ENCODE measurements around the gene POLR3E.

DNA sequence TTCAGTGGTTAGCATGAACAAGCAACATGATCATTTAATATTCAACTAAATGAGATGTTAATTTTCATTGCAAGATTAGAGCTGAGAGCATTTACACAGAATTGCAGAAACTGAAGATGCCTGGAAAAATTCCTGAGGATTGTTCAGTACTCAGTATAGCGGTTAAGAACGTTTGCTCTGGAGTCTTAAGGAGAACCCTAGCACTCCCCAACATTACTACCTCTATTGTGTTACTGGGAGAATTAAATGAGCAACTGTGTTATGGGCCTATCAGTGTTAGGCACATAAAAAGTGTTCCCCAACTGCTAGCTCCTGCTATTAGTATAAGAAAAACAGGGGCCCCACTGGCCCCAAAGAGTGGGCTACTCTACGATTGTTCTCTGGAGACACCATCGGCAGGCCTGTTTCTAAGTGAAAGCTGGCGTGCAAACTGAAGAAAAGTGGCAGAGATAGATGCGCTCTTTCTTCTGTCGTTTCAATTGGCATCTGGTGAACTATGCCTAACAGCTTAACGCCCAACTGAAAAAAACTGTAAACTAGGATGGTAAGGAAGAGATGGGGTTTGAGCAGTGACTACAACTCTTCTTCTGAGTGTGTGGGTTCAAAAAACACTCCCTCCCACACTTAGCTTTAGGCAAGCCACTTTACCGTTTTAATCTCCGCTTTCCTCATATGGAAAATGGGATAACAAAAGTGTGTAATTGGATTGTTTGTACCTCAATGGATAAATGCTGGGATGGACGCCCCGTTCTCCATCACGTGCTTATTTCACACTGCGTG lies 75.9 kb downstream of the POLR3E start:
- TF ChIP-seq, protein P1, sequence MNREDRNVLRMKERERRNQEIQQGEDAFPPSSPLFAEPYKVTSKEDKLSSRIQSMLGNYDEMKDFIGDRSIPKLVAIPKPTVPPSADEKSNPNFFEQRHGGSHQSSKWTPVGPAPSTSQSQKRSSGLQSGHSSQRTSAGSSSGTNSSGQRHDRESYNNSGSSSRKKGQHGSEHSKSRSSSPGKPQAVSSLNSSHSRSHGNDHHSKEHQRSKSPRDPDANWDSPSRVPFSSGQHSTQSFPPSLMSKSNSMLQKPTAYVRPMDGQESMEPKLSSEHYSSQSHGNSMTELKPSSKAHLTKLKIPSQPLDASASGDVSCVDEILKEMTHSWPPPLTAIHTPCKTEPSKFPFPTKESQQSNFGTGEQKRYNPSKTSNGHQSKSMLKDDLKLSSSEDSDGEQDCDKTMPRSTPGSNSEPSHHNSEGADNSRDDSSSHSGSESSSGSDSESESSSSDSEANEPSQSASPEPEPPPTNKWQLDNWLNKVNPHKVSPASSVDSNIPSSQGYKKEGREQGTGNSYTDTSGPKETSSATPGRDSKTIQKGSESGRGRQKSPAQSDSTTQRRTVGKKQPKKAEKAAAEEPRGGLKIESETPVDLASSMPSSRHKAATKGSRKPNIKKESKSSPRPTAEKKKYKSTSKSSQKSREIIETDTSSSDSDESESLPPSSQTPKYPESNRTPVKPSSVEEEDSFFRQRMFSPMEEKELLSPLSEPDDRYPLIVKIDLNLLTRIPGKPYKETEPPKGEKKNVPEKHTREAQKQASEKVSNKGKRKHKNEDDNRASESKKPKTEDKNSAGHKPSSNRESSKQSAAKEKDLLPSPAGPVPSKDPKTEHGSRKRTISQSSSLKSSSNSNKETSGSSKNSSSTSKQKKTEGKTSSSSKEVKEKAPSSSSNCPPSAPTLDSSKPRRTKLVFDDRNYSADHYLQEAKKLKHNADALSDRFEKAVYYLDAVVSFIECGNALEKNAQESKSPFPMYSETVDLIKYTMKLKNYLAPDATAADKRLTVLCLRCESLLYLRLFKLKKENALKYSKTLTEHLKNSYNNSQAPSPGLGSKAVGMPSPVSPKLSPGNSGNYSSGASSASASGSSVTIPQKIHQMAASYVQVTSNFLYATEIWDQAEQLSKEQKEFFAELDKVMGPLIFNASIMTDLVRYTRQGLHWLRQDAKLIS (CRISPR knock-in tag; IDR thresholded peaks at IDR 0.05; ENCODE audit: borderline replicate concordance): no peak
- TF ChIP-seq, protein P2, sequence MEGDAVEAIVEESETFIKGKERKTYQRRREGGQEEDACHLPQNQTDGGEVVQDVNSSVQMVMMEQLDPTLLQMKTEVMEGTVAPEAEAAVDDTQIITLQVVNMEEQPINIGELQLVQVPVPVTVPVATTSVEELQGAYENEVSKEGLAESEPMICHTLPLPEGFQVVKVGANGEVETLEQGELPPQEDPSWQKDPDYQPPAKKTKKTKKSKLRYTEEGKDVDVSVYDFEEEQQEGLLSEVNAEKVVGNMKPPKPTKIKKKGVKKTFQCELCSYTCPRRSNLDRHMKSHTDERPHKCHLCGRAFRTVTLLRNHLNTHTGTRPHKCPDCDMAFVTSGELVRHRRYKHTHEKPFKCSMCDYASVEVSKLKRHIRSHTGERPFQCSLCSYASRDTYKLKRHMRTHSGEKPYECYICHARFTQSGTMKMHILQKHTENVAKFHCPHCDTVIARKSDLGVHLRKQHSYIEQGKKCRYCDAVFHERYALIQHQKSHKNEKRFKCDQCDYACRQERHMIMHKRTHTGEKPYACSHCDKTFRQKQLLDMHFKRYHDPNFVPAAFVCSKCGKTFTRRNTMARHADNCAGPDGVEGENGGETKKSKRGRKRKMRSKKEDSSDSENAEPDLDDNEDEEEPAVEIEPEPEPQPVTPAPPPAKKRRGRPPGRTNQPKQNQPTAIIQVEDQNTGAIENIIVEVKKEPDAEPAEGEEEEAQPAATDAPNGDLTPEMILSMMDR (IDR thresholded peaks at IDR 0.05): no peak
- TF ChIP-seq, protein P3, sequence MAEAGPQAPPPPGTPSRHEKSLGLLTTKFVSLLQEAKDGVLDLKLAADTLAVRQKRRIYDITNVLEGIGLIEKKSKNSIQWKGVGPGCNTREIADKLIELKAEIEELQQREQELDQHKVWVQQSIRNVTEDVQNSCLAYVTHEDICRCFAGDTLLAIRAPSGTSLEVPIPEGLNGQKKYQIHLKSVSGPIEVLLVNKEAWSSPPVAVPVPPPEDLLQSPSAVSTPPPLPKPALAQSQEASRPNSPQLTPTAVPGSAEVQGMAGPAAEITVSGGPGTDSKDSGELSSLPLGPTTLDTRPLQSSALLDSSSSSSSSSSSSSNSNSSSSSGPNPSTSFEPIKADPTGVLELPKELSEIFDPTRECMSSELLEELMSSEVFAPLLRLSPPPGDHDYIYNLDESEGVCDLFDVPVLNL (CRISPR knock-in tag; IDR thresholded peaks at IDR 0.05; ENCODE audit: borderline replicate concordance, low read depth): no peak
- TF ChIP-seq ZNF396 (CRISPR knock-in tag; IDR thresholded peaks at IDR 0.05; ENCODE audit: borderline replicate concordance): no peak
- TF ChIP-seq, protein P4, sequence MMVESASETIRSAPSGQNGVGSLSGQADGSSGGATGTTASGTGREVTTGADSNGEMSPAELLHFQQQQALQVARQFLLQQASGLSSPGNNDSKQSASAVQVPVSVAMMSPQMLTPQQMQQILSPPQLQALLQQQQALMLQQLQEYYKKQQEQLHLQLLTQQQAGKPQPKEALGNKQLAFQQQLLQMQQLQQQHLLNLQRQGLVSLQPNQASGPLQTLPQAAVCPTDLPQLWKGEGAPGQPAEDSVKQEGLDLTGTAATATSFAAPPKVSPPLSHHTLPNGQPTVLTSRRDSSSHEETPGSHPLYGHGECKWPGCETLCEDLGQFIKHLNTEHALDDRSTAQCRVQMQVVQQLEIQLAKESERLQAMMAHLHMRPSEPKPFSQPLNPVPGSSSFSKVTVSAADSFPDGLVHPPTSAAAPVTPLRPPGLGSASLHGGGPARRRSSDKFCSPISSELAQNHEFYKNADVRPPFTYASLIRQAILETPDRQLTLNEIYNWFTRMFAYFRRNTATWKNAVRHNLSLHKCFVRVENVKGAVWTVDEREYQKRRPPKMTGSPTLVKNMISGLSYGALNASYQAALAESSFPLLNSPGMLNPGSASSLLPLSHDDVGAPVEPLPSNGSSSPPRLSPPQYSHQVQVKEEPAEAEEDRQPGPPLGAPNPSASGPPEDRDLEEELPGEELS (CRISPR knock-in tag; IDR thresholded peaks at IDR 0.05): no peak

All from WTC11 (cell line).